Fibroblast of lung (primary cell): ENCODE data around the gene SECISBP2L. TPM values are rescaled to one million over a fixed set of nuclear protein-coding genes. Genes with fewer than 3 reads are reported as not detected.

Experiments
- DNase-seq, 2 donors: peaks; one replicate each; pipeline versions ENCODE4 v3.0.0 to v3.0.0-alpha.2; 2010; ENCODE audit warnings: low read depth in 2 of 2
- H2AFZ ChIP-seq: 2 replicates; pipeline ENCODE4 v1.5.1; 2012; ENCODE audit warnings: low read length, control low read depth, inconsistent platforms
- H3K27ac ChIP-seq: 2 replicates; pipeline ENCODE4 v1.5.1; 2011; ENCODE audit warnings: low read length, control low read depth; ENCODE audit not compliant: insufficient read depth
- H3K27me3 ChIP-seq: 2 replicates; pipeline ENCODE4 v1.5.1; 2011; ENCODE audit warnings: mild to moderate bottlenecking, low read length; ENCODE audit not compliant: control insufficient read depth, insufficient read depth
- H3K36me3 ChIP-seq: 2 replicates; pipeline ENCODE4 v1.5.1; 2011; ENCODE audit warnings: low read length; ENCODE audit not compliant: control insufficient read depth, insufficient read depth
- H3K4me1 ChIP-seq: 2 replicates; pipeline ENCODE4 v1.5.1; 2011; ENCODE audit warnings: low read length; ENCODE audit not compliant: control insufficient read depth, insufficient read depth; ENCODE audit errors: extremely low read depth
- H3K4me2 ChIP-seq: 2 replicates; pipeline ENCODE4 v1.5.1; 2011; ENCODE audit warnings: low read length, control low read depth; ENCODE audit not compliant: insufficient read depth; ENCODE audit errors: extremely low read depth
- H3K4me3 ChIP-seq, 4 experiments: fragments of 200-600 bp in 1 of 4; sonication (generic) in 1 of 4; replicated peaks in 1 of 4; 2 replicates each; pipeline ENCODE4 v1.5.1; 2011 to 2016; ENCODE audit warnings: low read length in 4 of 4, low read depth in 3 of 4, mild to moderate bottlenecking in 3 of 4, control low read depth in 2 of 4, inconsistent platforms in 1 of 4, mixed read lengths in 1 of 4; ENCODE audit not compliant: insufficient read depth in 1 of 4; ENCODE audit errors: control extremely low read depth in 1 of 4
- H3K79me2 ChIP-seq: 2 replicates; pipeline ENCODE4 v1.5.1; 2012; ENCODE audit warnings: mild to moderate bottlenecking, low read length, inconsistent platforms; ENCODE audit not compliant: control insufficient read depth, insufficient read depth
- H3K9ac ChIP-seq: 2 replicates; pipeline ENCODE4 v1.5.1; 2011; ENCODE audit warnings: mild to moderate bottlenecking, low read length, control low read depth; ENCODE audit not compliant: insufficient read depth
- H3K9me3 ChIP-seq: 2 replicates; pipeline ENCODE4 v1.5.1; 2012; ENCODE audit warnings: low read depth, low read length; ENCODE audit not compliant: control insufficient read depth, insufficient read depth
- H4K20me1 ChIP-seq: 2 replicates; pipeline ENCODE4 v1.5.1; 2011; ENCODE audit warnings: low read length; ENCODE audit not compliant: control insufficient read depth, insufficient read depth; ENCODE audit errors: extremely low read depth
- EZH2 ChIP-seq: IDR thresholded peaks from 2 replicates; pipeline ENCODE4 v1.5.1; 2012; ENCODE audit warnings: low read length, control low read depth, mild to moderate bottlenecking; ENCODE audit errors: missing control alignments
- polyA plus RNA-seq, 2 donors: library from polyadenylated mRNA; depleted of rRNA in 1 of 2; stranded (reverse) in 1 of 2; unstranded in 1 of 2; fragments of >200 nt; gene quantifications; 2 replicates each; pipeline ENCODE4 v1.2.1, GENCODE V29; 2011 to 2012; ENCODE audit warnings: missing spikeins in 1 of 2
- total RNA-seq: library from RNA; depleted of rRNA; stranded (reverse); fragments of >200 nt; gene quantifications from 2 replicates; pipeline ENCODE4 v1.2.1, GENCODE V29; 2014
- TF ChIP-seq, protein P1 (sequence below), 2 donors: IDR thresholded peaks in 1 of 2; conservative IDR thresholded peaks in 1 of 2; 1 replicate in 1 of 2; 2 replicates in 1 of 2; pipeline ENCODE4 v1.5.1; 2011 to 2012; ENCODE audit warnings: low read length in 2 of 2, control low read depth in 1 of 2, inconsistent platforms in 1 of 2, low read depth in 1 of 2, mild to moderate bottlenecking in 1 of 2

The SECISBP2L gene
- total and polyA plus RNA-seq, 2 donors (not counting 1 experiment from before 2014, with no cell fraction given), result 25.7 to 44.3 TPM

DNA sequence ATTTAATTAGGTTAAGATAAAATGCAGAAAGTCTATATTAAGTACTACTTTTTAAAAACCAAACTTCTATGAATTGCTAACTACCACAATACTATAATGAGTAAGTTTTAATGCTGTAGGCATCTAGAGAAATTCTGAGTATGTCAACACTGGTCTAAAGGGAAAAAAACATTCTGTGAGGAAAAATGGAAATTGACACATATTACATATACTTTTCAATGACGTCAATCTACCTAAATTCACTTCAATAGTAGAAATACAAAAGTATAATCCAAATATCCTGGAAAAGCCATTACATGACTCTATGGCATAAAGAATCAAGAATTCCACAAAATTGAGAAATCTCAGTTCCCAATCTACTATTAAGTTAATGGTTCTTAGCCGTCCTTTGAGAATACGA, 2.2 kb downstream of the SECISBP2L start:
- no peaks in the 10 kb centered on the region for H3K9me3 ChIP-seq
- peaks cover 58% of the 10 kb centered on the region for H3K79me2 ChIP-seq
- H3K27ac ChIP-seq, result no peak overlapping the region
- H3K4me3 ChIP-seq, result peak overlapping the region; percentile 85 to 93 (median 89)
- no peaks in the 10 kb centered on the region for H3K27me3 ChIP-seq
- no peak overlapping the region for H3K9ac ChIP-seq
- no peak overlapping the region for H2AFZ ChIP-seq
- no peak for TF ChIP-seq EZH2
- TF ChIP-seq, protein P1, sequence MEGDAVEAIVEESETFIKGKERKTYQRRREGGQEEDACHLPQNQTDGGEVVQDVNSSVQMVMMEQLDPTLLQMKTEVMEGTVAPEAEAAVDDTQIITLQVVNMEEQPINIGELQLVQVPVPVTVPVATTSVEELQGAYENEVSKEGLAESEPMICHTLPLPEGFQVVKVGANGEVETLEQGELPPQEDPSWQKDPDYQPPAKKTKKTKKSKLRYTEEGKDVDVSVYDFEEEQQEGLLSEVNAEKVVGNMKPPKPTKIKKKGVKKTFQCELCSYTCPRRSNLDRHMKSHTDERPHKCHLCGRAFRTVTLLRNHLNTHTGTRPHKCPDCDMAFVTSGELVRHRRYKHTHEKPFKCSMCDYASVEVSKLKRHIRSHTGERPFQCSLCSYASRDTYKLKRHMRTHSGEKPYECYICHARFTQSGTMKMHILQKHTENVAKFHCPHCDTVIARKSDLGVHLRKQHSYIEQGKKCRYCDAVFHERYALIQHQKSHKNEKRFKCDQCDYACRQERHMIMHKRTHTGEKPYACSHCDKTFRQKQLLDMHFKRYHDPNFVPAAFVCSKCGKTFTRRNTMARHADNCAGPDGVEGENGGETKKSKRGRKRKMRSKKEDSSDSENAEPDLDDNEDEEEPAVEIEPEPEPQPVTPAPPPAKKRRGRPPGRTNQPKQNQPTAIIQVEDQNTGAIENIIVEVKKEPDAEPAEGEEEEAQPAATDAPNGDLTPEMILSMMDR (conservative IDR thresholded peaks at IDR 0.05 in 1 of 2, IDR thresholded peaks at IDR 0.05 in 1 of 2; ENCODE audit: low read depth in 1 of 2, low read length in 2 of 2), result no peak
- DNase-seq, result no peak
- H4K20me1 ChIP-seq, result no peaks in the 10 kb centered on the region
- H3K4me2 ChIP-seq, result peak overlapping the region; percentile 82
- no peaks in the 10 kb centered on the region for H3K4me1 ChIP-seq
- H3K36me3 ChIP-seq, result no peaks in the 10 kb centered on the region

DNA sequence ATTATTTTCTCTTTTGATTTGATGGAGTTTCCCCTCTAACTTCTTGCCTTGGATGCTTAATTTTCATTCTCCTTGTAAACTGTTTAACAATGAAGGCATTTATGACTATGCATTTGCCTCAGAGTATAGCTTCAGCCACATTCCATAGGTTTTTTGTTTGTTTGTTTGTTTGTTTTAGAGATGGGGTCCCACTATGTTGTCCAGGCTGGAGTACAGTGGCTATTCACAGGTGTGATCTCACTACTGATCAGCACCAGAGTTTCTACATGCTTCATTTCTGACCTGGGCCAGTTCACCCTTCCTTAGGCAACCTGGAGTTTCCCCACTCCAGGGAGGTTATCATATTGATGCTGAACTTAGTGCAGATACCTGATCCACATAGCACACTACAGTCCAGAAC, 4.1 kb downstream of the SECISBP2L start:
- no peaks in the 10 kb centered on the region for H3K36me3 ChIP-seq
- H3K79me2 ChIP-seq, result peaks cover 64% of the 10 kb centered on the region
- no peaks in the 10 kb centered on the region for H3K9me3 ChIP-seq
- DNase-seq, result no peak
- no peak overlapping the region for H3K9ac ChIP-seq
- H3K4me1 ChIP-seq, result no peaks in the 10 kb centered on the region
- no peak overlapping the region for H3K4me3 ChIP-seq
- no peak overlapping the region for H3K27ac ChIP-seq
- no peaks in the 10 kb centered on the region for H3K27me3 ChIP-seq
- no peak overlapping the region for H2AFZ ChIP-seq
- H4K20me1 ChIP-seq, result no peaks in the 10 kb centered on the region
- H3K4me2 ChIP-seq, result peak overlapping the region; percentile 19
- TF ChIP-seq, protein P1 (conservative IDR thresholded peaks at IDR 0.05 in 1 of 2, IDR thresholded peaks at IDR 0.05 in 1 of 2; ENCODE audit: low read depth in 1 of 2, low read length in 2 of 2), result no peak
- TF ChIP-seq EZH2, result no peak

DNA sequence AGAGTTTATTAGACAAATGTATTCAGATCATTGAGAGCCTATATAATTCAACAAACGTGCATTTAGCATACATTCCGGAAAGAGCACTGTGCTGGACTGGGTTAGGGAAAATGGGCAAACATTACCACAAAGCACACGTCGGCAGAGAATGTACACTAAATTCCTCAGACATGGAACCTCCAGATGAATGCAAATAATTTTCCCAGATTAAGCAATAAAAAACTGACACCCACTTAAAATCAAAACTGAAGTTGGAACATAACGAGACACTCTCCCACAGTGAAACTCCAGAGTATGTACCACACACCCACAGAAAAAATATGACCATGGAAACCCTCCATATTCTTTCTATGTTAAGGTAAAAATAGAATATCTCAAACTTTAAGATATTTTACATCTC, 4.8 kb downstream of the SECISBP2L start:
- TF ChIP-seq, protein P1 (conservative IDR thresholded peaks at IDR 0.05 in 1 of 2, IDR thresholded peaks at IDR 0.05 in 1 of 2; ENCODE audit: low read depth in 1 of 2, low read length in 2 of 2), result no peak
- no peak for TF ChIP-seq EZH2
- H3K9ac ChIP-seq, result no peak overlapping the region
- no peaks in the 10 kb centered on the region for H3K36me3 ChIP-seq
- H3K27me3 ChIP-seq, result no peaks in the 10 kb centered on the region
- H3K4me3 ChIP-seq, result peak overlapping the region in 2 of 4 experiments; percentile 14 to 16
- H3K4me1 ChIP-seq, result peaks cover 4% of the 10 kb centered on the region
- H3K4me2 ChIP-seq, result peak overlapping the region; percentile 21
- H4K20me1 ChIP-seq, result no peaks in the 10 kb centered on the region
- H3K79me2 ChIP-seq, result peaks cover 69% of the 10 kb centered on the region
- H3K9me3 ChIP-seq, result no peaks in the 10 kb centered on the region
- peak in 1 of 2 donors; percentile 26 for DNase-seq
- H2AFZ ChIP-seq, result no peak overlapping the region
- H3K27ac ChIP-seq, result no peak overlapping the region
